NK-92 treated with Interleukin-12 subunit alpha and Interleukin-12 subunit beta, amount 100 ng/mL, for 24 hours (cell line): Measurements from ENCODE around the gene MAPK8.
"Not testable (repeated sequence)": the region's sequence is repeated elsewhere in the genome, so short reads cannot be mapped to it uniquely, and the experiment has no call there.

Experiments
- DNase-seq: peaks from one replicate; lab custom pipeline; 2025; lab: John Stamatoyannopoulos, UW

MAPK8 gene

DNA sequence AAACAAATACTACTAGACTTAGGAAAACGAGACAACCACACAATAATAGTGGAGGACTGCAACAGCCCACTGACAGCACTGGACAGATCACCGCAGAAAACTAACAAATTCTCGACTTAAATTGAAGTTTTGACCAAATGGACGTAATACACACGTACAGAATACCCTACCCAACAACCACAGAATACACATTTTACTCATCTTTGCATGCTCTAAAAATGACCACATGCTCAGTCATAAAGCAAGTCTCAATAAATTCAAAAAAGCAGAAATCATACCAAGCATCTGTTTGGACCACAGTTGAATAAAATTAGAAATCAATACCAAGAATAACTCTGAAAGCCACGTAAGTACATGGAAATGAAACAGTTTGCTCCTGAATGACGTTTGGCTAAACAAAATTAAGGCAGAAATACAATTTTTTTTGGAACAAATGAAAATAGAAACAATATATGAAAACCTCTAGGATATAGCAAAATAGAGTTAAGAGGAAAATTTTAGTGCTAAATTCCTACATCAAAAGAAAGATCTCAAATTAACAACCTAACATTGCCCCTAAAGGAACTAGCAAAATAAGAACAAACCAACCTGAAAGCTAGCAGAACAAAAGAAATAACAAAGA is 30.6 kb downstream of the MAPK8 start:
- no peak for DNase-seq

DNA sequence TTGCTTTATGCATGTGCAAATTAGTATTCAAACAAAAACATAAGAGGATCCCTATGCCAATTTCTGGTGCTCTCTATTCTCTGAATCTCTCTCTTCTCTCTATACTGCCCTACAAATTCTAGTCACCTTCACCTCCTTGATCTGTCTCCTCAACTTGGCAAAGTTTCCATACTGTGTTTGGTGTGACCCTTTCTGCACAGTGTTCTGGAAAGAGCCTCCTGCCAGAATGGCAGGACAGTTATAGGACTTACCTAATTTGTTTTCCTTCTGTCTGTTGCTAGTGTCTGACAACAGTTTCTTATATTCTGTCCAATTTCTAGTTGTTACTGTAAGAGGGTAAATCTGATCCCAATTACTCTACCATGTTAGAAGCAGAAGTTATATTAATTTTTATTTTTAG is 34.3 kb downstream of the MAPK8 start:
- DNase-seq = no peak

DNA sequence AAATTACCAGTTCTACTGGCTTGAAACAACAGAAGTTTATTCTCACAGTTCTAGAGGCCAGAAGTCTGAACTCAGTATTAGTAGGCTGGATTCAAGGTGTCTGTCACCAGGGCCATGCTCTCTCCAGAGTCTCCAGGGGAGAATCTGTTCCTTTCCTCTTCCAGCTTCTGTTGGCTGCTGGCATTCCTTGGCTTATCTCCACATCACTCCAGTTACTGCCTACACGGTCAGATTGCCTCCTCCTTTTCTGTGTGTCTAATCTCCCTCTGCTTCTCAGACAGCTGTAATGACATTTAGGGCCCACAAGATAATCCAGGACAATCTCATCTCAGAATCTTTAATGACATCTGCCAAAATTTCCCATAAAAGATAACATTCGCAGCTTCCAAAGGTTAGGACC is 36.6 kb downstream of the MAPK8 start:
- DNase-seq = no peak

DNA sequence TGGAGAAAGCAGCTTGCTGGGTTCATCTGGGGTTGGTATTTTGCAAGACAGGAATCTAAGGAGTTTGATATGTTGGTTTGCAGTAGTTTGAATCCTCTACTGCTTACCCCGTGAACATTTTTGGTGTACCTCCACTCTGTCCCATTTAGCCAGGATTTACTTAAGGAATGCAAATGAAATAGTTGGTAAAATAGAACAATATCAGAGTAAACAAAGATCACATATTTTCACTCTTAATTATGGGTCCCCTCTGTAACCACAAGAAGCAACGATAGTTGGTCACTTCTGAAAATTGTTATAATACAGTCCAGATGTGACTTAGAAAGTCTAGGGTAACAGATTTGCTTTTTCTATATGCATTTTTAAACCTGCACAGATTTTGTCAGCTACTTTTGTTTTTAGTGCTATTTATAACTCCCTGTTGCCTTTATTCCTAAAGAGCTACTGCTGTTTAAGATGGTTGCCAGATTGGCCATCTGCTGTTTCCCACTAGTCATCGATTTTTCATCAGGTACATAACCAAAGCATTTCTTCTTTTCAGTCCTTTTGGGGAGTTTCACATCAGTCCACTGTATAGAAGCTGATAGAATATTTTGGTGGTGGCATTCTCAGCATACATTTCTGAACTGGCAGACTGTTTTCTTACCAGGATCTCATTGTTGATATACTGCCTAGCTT is 37.6 kb downstream of the MAPK8 start:
- no peak for DNase-seq

DNA sequence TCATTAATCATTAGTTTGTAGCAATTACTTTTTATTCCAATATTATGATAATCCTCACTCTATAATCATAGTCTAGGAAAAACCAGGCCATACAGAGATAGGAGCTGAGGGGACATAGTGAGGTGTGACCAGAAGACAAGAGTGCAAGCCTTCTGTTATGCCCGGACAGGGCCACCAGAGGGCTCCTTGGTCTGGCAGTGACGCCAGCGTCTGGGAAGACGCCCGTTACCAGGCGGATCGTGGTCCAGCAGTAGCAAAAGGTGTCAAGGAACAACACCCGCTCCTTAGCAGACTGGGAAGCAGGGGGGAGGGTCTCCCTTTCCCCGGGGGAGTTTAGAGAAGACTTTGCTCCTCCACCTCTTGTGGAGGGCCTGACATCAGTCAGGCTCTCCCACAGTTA is 39.8 kb downstream of the MAPK8 start:
- DNase-seq = not testable (repeated sequence)

DNA sequence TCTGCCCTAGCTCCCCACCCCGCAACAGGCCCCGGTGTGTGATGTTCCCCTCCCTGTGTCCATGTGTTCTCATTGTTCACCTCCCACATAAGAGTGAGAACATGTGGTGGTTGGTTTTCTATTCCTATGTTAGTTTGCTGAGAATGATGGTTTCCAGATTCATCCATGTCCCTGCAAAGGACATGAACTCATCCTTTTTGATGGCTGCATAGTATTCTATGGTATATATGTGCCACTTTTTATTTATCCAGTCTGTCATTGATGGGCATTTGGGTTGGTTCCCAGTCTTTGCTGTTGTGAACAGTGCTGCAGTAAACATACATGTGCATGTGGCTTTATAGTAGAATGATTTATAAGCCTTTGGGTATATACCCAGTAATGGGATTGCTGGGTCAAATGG is 41.1 kb downstream of the MAPK8 start:
- DNase-seq = not testable (repeated sequence)

DNA sequence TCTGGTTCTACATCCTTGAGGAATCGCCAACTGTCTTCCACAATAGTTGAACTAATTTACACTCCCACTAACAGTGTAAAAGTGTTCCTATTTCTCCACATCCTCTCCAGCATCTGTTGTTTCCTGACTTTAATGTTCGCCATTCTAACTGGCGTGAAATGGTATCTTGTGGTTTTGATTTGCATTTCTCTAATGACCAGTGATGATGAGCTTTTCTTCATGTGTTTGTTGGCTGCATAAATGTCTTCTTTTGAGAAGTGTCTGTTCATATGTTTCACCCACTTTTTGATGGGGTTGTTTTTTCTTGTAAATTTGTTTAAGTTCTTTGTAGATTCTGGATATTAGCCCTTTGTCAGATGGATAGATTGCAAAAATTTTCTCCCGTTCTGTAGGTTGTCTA is 41.5 kb downstream of the MAPK8 start:
- DNase-seq = not testable (repeated sequence)

DNA sequence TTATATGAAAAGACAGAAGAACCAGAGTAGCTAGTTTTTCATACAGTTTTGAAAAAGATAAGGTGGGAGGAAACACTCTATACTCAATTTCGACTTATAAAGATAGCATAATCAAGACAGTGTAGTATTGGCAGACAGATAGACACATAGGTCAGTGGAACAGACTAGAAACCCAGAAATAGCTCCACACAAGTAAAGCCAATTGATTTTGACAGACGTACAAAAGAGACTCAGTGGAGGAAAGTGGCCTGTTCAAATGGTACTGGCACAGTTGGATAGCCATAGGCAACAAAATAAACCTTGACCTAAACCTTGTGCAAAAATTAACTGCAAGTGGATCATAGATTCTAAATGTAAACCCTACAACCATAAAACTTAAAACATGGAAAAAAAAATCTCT is 46.8 kb downstream of the MAPK8 start:
- no peak for DNase-seq

DNA sequence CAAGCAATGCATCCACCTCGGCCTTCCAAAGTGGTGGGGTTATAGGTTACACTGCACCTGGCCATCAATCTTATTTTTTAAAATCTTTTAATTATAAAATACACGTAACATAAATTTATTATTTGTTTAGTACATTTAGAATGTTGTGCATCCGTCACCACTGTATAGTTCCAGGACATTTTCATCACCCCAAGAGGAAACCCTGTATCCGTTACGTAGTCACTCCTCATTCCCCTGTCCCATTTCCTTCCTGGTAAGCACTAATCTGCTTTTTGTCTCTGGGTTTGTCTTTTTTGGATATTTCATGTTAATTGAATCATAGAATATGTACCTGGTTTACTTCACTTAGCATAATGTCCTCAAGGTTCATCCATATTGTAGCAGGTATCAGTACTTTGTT is 51.2 kb downstream of the MAPK8 start:
- DNase-seq = no peak

DNA sequence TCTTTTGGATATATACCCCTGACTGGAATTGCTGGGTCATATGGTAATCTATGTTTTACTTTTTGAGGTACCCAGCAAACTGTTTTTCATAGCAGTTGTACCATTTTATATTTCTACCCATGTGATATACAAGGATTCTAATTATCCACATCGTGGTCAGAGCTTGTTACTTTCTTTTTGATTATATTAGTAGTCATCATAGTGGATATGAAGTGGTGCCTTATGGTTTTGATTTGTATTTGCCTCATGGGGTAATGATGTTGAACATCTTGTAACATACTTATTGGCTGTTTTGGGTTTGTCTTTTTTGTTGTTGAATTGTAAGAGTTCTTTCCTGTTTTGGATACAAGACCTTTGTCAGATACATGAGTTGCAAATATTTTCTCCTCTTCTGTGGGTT is 51.7 kb downstream of the MAPK8 start:
- DNase-seq = no peak

DNA sequence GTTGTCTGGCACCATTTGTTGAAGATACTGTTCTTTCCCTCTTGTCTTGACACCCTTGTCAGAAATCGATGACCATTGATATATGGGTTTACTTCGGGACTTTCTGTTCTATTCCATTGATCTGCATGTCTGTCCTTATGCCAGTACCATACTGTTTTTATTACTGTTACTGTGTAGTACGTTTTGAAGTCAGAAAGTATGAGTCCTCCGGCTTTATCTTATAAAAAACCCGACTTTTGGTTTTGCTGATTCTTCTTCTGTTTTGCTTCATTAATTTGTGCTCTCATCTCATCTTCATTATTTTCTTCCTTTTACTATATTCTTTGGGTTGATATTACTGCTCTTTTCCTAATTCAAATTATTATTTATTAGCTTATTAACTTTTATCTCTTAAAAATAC is 52.4 kb downstream of the MAPK8 start:
- no peak for DNase-seq

DNA sequence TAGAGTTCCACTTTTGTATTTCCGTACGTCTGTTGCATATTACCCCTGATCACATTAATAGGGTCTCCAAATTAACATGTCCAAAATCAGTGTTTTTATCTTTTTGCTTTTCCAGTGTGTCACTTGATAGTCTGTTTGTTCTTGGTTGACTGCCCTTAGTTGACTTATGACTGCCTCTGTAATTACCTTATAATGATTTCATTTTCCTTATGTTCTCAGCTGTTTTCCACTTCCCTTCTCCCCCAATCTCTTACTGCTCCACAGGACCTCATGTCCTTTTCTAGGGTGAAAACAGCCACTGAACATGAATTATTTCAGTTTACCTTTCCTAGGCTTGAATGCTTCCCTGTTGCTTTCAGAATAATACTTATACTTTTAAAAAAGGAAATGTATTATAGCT is 54.7 kb downstream of the MAPK8 start:
- no peak for DNase-seq

DNA sequence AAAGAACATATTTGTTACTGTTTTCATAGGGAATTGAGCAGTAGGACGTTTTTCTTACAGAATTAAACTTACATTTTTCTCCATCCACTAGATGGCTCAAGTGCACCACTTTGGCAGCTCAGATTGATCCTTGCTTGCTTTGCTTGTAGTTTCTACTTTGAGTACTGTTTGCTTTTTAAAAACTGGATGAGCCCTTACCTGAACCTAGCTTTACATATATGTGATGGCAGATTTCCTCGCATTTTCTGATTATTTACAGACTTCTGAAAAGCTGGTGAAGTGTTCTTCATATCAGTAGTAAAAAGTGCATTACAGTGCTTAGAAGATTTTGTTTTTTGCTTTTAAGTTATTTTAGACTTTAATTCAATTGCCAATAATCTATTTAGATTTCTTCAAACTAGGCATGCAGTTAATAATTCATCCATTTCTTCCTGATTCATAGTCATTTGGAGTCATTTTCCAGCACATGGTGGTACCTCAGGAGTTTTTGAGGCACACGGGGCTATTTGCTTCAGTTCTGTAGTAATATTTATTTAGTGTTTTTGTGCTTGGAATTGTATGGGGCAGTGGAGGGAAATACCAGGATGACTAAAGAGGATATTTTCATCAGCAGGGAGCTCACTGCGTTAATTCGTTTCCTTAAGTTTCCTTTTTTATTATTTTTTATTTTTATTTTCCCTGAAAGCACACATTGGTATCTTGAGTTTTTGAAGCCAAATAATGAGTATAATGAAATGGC is 57.3 kb downstream of the MAPK8 start:
- no peak for DNase-seq

DNA sequence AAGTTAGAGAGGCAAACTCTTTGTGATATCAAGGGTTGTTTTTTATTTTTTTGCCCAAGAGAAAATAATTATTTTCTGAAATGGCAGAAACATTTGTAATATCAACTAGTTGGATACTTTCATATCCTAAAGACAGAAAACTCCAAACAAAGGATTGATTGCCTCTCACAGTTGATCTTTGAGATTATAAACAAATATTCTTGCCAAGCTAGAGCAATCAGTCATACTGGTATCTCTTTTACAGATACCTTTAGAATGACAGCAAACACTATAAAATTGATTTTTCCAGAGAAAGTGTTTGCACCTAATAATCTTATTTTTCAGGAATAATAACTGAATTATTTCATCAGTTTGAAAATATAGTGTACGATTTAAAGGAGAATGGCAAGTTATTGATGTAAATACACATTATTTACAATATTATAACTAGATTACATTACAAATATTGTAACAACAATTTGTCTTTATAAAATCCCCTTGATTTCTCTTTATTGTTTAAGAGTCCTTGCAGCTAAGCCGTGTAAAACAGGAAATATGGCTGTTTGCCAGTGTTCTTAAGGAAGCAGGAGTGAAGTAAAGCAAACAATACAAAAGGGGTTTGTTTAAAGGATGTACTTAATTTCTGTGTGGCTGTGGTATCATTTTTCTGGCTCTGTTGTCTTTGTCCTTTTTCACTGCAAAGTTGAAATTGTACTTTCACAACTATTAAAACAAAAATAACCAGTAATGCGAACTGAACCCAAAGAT is 58.4 kb downstream of the MAPK8 start:
- no peak for DNase-seq

DNA sequence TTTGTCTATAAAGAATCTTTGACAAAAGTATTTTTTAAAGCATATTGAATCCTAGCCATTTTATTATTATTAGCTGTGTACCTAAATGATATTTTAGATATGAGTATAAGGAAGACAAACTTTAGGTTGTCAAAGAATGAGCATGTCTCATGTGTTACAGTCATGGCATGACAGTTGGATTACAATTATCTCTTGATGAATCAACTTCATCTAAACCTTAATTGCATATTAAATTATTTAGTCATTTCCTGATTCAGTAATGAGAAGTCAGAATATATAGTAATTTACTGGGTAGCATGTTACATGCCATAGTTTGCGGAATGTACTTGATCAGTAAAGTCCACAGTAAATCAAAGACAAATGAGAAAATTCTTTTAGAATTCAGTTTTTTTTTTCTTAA is 59.2 kb downstream of the MAPK8 start:
- no peak for DNase-seq

DNA sequence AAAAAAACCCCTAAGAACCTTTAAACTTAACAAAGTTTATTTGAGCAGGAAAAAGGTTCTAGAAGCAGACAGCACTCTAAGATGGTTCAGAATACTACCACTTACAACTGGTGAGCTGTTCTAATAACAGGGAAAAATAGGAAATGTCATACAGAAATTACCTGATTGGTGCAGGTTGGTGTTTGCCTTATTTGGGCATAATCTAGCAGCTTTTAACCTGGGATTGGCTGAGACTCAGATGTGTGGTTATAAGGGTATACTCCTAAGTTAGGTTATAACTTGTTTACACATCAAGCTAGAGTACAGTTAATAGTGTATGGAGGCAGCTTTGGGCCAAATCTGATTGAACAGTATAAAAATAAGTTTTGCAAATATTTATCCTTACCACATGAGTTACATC is 59.8 kb downstream of the MAPK8 start:
- DNase-seq = no peak

DNA sequence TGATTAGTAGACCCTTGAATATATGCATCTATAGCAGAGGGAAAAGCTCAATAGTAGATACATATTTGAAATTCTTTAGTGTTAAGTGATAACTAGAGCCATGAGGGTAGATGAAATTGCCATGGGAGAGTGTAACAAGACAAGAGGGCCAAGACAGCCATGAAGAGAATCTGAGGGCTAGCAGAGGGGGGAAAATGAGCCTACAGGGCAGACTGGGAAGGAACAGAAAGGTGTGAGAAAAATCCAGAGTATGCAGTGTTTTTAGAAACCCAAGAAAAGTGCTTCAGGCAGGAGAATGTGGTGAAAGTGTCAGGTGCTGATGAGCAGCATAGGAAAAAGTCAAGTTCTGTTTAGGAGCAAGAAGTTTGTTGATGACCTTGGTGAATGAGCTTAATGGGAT is 63.0 kb downstream of the MAPK8 start:
- DNase-seq = no peak

DNA sequence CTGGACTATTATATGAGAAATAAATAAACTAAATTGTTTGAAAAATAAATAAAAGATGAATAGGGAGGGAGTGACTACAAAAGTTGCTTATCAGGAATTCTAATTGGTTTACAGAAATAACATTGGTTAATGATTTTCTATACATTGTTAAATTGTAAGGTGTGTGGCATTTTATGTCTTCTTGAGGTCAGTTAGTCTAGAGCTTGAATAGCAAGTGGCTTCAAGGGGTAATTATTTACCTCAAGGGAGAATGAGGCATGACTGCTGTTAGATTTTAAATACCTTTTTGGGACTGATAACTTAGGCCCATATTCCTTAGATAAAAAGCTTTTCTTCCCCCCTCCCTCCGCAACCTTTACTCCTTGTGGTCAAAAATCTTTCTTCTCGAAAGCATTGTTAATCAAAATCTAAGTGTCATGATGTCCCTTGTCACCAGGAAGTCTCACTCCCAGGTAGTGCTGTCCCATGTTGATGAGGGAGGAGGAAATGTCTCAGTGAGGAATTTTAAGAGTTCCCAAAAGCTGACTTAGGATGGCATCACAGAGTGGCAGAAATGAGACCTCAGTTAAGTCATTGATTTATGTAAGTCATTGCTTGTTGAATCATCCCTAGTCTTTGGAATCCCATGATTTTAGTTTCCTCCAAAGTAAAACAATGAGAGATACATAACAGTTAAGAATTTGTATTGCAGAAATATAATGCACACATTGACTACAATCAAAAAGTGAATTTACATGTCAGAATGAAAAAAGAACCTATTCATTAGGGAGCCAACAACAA is 71.5 kb downstream of the MAPK8 start:
- no peak for DNase-seq

DNA sequence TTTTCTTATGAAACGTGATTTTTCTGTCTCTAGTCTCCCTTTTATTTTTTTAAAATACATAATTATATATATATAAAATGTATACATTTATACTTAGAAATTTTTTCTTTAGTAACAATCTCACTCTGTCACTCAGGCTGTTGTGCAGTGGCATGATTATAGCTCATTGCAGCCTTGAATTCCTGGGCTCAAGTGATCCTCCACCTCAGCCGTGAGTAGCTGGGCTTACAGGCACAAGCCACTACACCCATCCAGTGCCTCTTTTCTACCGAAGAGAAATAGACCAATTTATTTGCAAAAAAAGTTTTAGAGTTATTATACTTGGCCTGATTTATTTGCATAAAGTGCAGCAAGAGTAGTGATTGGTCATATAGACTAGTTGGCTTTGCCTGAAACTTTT is 72.2 kb downstream of the MAPK8 start:
- DNase-seq = no peak

DNA sequence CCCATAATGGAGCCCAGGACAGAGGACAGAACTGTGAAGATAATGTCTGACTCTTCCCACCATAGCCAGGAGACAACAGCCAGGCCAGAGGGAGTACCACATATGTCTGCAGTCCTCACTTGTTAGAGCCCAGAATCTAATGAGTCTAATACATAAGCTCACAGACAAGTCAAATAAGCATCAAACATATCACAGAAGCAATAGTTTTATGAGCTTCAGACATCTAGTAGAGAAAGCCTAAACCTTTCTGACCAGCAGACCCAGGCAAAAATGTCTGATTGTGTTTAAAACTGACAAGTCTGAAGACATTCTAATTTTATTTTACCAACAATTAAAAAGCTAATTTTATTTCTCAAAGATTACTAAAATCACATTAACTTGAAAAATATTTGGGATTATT is 75.5 kb downstream of the MAPK8 start:
- DNase-seq = no peak

DNA sequence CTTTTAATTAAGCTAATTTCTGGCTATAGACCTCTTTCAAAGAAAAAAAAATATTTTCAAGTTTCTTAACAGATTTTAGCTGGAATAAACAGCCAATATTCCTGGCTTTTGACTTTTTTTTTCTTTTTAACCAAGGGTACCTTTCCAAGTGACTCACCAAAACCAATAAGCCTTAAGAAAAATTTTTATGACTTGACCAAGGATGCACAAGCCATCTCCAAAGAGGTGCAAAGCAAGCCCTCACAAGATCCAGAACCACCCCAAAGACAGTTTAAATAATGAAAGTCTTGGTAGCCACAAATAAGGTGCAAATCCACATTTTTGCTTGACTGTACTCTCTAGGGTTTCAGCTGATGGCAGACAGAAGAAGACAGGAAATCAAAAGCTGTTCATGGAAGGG is 76.5 kb downstream of the MAPK8 start:
- no peak for DNase-seq

DNA sequence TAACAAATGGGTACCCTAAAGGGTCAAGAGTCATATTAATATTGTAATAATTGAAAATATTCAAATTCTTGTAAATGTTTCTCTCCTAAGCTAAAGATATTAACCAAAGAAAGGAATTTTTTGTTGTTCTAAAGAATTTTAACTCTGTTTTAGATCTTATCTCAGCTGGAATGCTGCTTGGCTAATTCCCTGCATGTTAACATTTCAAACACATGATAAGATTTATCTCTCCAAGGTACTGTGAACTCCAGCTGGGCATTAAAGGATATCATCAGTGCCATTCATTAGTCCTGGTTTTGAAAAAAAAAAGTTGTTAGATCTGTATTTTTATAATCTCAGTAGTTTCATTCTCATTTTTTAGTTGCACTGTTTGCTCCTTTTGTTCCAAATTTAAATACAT is 76.9 kb downstream of the MAPK8 start:
- no peak for DNase-seq
